Natural killer cell (primary cell): ENCODE results near the gene TDRD6. TPM values are rescaled to one million over a fixed set of nuclear protein-coding genes. Genes with fewer than 3 reads are reported as not detected.

Source experiments
- ATAC-seq, 3 donors: fragments of 150-1000 bp in 2 of 3; fragments of 200-7000 bp in 1 of 3; cut with Tn5 transposase; 1 replicate in 1 of 3; 2 replicates in 2 of 3; pipeline ENCODE4 v1.10.0; 2021; ENCODE audit warnings: mild to moderate bottlenecking in 2 of 3, moderate library complexity in 2 of 3
- DNase-seq, 2 donors: peaks; one replicate each; pipeline versions ENCODE4 v3.0.0 to v3.0.0-alpha.2; 2013 to 2021; ENCODE audit warnings: mixed read lengths in 1 of 2
- H3K27ac ChIP-seq: one replicate; pipeline ENCODE4 v1.5.1; 2013; ENCODE audit warnings: mild to moderate bottlenecking, low read length
- H3K27me3 ChIP-seq: one replicate; pipeline ENCODE4 v1.6.1; 2013; ENCODE audit warnings: low read length; ENCODE audit not compliant: control insufficient read depth, insufficient read depth
- H3K36me3 ChIP-seq: one replicate; pipeline ENCODE4 v1.6.1; 2013; ENCODE audit warnings: low read length; ENCODE audit not compliant: control insufficient read depth, insufficient read depth
- H3K4me1 ChIP-seq: one replicate; pipeline ENCODE4 v1.6.1; 2013; ENCODE audit warnings: low read length; ENCODE audit not compliant: control insufficient read depth, insufficient read depth
- H3K4me3 ChIP-seq: one replicate; pipeline ENCODE4 v1.5.1; 2013; ENCODE audit warnings: low read length
- H3K9me3 ChIP-seq: one replicate; pipeline ENCODE4 v1.6.1; 2013; ENCODE audit warnings: low read length; ENCODE audit not compliant: control insufficient read depth, insufficient read depth
- H3K27ac Mint-ChIP-seq, 2 donors: one replicate each; pipeline ENCODE4 v1.8.0; 2022; ENCODE audit warnings: mild to moderate bottlenecking in 2 of 2, mixed read lengths in 2 of 2, moderate library complexity in 1 of 2
- H3K27me3 Mint-ChIP-seq, 2 donors: one replicate each; pipeline ENCODE4 v1.8.0; 2022; ENCODE audit warnings: low read depth in 2 of 2, mixed read lengths in 2 of 2
- H3K36me3 Mint-ChIP-seq: one replicate; pipeline ENCODE4 v1.8.0; 2022; ENCODE audit warnings: mixed read lengths
- H3K4me1 Mint-ChIP-seq, 2 donors: one replicate each; pipeline ENCODE4 v1.8.0; 2022; ENCODE audit warnings: mixed read lengths in 2 of 2
- H3K4me3 Mint-ChIP-seq: one replicate; pipeline ENCODE4 v1.8.0; 2022; ENCODE audit warnings: mild to moderate bottlenecking, moderate library complexity, mixed read lengths
- H3K9me3 Mint-ChIP-seq, 2 donors: one replicate each; pipeline ENCODE4 v1.8.0; 2022; ENCODE audit warnings: mixed read lengths in 2 of 2
- CTCF ChIP-seq: fragments of 200-600 bp; IDR thresholded peaks from one replicate; pipeline ENCODE4 v1.8.0; 2022; ENCODE audit warnings: antibody characterized with exemption
- WGBS: methylation state at CpG from one replicate; pipeline ENCODE4 v1.1.7; 2013; ENCODE audit warnings: missing lambda C conversion rate; ENCODE audit not compliant: insufficient coverage; 5-methylcytosine and 5-hydroxymethylcytosine counted together
- intact Hi-C: fragments of 100-400 bp; cut with micrococcal nuclease; formaldehyde crosslinking; loops from one replicate; pipeline ENCODE4 v1.14.2; 2022
- total RNA-seq, 4 donors: library from RNA; stranded (reverse); fragments of 120-200 nt in 1 of 4; gene quantifications; one replicate each; pipeline versions ENCODE4 v1.2.3 to v1.2.4, GENCODE V29; 2013 to 2022

The TDRD6 gene
- not detected for total RNA-seq
- total RNA-seq (2013), result 0.07 TPM

GRCh38 chr6:46687619-46688097 lies at the start of gene TDRD6:
Gene TDRD6 (plus strand): TSS chr6:46687885. CDS start chr6:46688129, 244 bp downstream.
- Histone ChIP-seq H3K27me3 (no peaks in the 10 kb centered on the region), H3K4me1 (no peaks in the 10 kb centered on the region), H3K27ac (no peak within 1 kb of the TSS), H3K9me3 (no peaks in the 10 kb centered on the region), H3K36me3 (no peaks in the 10 kb centered on the region), H3K4me3 (no peak within 1 kb of the TSS)
- Mint-ChIP-seq H3K9me3 (no peaks in the 10 kb centered on the region), H3K27ac (no peak within 1 kb of the TSS), H3K36me3 (no peaks in the 10 kb centered on the region), H3K27me3 (peaks cover 7 to 24% of the 10 kb centered on the region in 2 donors), H3K4me3 (no peak within 1 kb of the TSS), H3K4me1 (no peaks in the 10 kb centered on the region)
- DNase-seq (no peak), ATAC-seq (no peak)
- intact Hi-C loops, result no loop called here
- no peak for TF ChIP-seq CTCF
- 95% methylated on average over 41 of the region's 41 CpGs for WGBS

- intact Hi-C loops, result no loop called here
- no peaks in the 10 kb centered on the region for H3K4me1 ChIP-seq
- no peaks in the 10 kb centered on the region for H3K36me3 ChIP-seq
- no peak overlapping the region for H3K27ac Mint-ChIP-seq
- WGBS, result 71% methylated on average over 1 of the region's 1 CpG
- TF ChIP-seq CTCF, result no peak
- H3K9me3 Mint-ChIP-seq, result no peaks in the 10 kb centered on the region
- H3K27ac ChIP-seq, result no peak overlapping the region
- H3K4me3 ChIP-seq, result no peak overlapping the region
- H3K9me3 ChIP-seq, result no peaks in the 10 kb centered on the region
- H3K4me1 Mint-ChIP-seq, result no peaks in the 10 kb centered on the region
- peaks cover 12% of the 10 kb centered on the region in 2 donors for H3K27me3 Mint-ChIP-seq
- DNase-seq (no peak), ATAC-seq (no peak)
- no peak overlapping the region for H3K4me3 Mint-ChIP-seq
- peaks cover 2% of the 10 kb centered on the region for H3K27me3 ChIP-seq
- H3K36me3 Mint-ChIP-seq, result no peaks in the 10 kb centered on the region
Measured at GRCh38 chr6:46637933-46638332, 49.8 kb upstream of the TDRD6 start.

- H3K36me3 Mint-ChIP-seq, result no peaks in the 10 kb centered on the region
- Histone ChIP-seq H3K27ac (no peak overlapping the region), H3K27me3 (peaks cover 2% of the 10 kb centered on the region), H3K36me3 (no peaks in the 10 kb centered on the region), H3K4me3 (no peak overlapping the region), H3K9me3 (no peaks in the 10 kb centered on the region), H3K4me1 (no peaks in the 10 kb centered on the region)
- no peak overlapping the region for H3K4me3 Mint-ChIP-seq
- H3K4me1 Mint-ChIP-seq, result no peaks in the 10 kb centered on the region
- 73% methylated on average over 2 of the region's 2 CpGs for WGBS
- H3K27me3 Mint-ChIP-seq, result peaks cover 13 to 15% of the 10 kb centered on the region in 2 donors
- intact Hi-C loops, result no loop called here
- no peak for DNase-seq
- TF ChIP-seq CTCF, result no peak
- no peak overlapping the region for H3K27ac Mint-ChIP-seq
- no peaks in the 10 kb centered on the region for H3K9me3 Mint-ChIP-seq
- no peak for ATAC-seq
Measured at GRCh38 chr6:46638650-46639049, 49.0 kb upstream of the TDRD6 start.
